ENCODE measurements around the gene COL16A1.

GRCh38 chr1:31660871-31661455 is 42.9 kb downstream of the COL16A1 start:
- TF ChIP-seq YY1 (IDR thresholded peaks at IDR 0.05; ENCODE audit: insufficient read depth, insufficient read length) (no peak), ZNF274 (IDR thresholded peaks at IDR 0.05; ENCODE audit: low read depth, low read length) (no peak), SUZ12 (IDR thresholded peaks at IDR 0.05; ENCODE audit: extremely low read depth, insufficient read depth, insufficient read length) (no peak)
